Nephron progenitor cell (in vitro differentiated cells): ENCODE measurements around the gene STAC2.

Experiments
- DNase-seq: peaks from one replicate; pipeline ENCODE4 v3.0.0; 2021
- H3K27ac Mint-ChIP-seq: 2 replicates; pipeline ENCODE4 v1.8.0; 2021; ENCODE audit warnings: mild to moderate bottlenecking, moderate library complexity, mixed read lengths
- H3K27me3 Mint-ChIP-seq: 2 replicates; pipeline ENCODE4 v1.8.0; 2021; ENCODE audit warnings: mild to moderate bottlenecking, low read depth, mixed read lengths; ENCODE audit not compliant: poor library complexity
- H3K36me3 Mint-ChIP-seq: 2 replicates; pipeline ENCODE4 v1.8.0; 2021; ENCODE audit warnings: low read depth, mixed read lengths
- H3K4me1 Mint-ChIP-seq: 2 replicates; pipeline ENCODE4 v1.8.0; 2021; ENCODE audit warnings: mixed read lengths
- H3K4me3 Mint-ChIP-seq: 2 replicates; pipeline ENCODE4 v1.8.0; 2021; ENCODE audit warnings: mild to moderate bottlenecking, moderate library complexity, mixed read lengths
- H3K9me3 Mint-ChIP-seq: 2 replicates; pipeline ENCODE4 v1.8.0; 2021; ENCODE audit warnings: mild to moderate bottlenecking, moderate library complexity, mixed read lengths
- TF ChIP-seq, protein P1 (sequence below): fragments of 200-600 bp; sonication (generic); IDR thresholded peaks from 2 replicates; pipeline ENCODE4 v1.5.0; 2021; ENCODE audit warnings: antibody characterized with exemption

The STAC2 gene

DNA sequence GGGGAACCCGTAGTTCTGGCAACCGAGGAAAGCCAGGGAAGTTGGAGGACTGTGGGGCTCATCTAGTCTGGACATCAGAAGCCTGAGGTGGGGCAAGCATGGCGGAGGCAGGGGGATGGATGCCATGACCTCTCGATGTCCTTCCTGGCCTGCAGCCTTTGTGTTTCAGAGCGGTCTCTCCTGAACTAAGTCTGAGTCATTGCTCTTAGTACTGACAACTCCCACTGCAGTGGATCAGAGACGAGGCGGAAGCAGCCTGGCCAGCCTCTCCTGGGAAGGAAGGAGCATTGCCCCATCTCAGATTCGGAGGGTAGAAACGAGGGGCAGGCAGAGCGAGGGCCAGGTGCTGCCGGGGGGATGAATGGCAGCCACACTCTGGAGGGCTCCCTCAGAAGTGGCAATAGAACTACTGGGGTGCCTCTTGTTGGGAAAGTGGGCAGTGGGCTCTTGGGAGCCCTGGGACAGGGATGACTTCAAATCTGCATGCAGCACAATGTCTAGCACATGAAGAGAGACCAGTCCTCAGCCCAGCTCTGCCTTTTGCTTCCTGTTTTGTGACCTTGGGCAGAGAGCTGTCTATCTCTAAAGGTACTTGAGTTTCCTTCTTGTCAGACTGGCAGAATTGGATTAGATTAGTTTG lies 3.6 kb upstream of the STAC2 start:
- TF ChIP-seq, protein P1, sequence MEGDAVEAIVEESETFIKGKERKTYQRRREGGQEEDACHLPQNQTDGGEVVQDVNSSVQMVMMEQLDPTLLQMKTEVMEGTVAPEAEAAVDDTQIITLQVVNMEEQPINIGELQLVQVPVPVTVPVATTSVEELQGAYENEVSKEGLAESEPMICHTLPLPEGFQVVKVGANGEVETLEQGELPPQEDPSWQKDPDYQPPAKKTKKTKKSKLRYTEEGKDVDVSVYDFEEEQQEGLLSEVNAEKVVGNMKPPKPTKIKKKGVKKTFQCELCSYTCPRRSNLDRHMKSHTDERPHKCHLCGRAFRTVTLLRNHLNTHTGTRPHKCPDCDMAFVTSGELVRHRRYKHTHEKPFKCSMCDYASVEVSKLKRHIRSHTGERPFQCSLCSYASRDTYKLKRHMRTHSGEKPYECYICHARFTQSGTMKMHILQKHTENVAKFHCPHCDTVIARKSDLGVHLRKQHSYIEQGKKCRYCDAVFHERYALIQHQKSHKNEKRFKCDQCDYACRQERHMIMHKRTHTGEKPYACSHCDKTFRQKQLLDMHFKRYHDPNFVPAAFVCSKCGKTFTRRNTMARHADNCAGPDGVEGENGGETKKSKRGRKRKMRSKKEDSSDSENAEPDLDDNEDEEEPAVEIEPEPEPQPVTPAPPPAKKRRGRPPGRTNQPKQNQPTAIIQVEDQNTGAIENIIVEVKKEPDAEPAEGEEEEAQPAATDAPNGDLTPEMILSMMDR = no peak
- Mint-ChIP-seq H3K4me3 (peak overlapping the region; percentile 15), H3K36me3 (no peaks in the 10 kb centered on the region), H3K4me1 (peaks cover 67% of the 10 kb centered on the region), H3K27ac (no peak overlapping the region), H3K27me3 (peaks cover 28% of the 10 kb centered on the region), H3K9me3 (no peaks in the 10 kb centered on the region)
- no peak for DNase-seq

DNA sequence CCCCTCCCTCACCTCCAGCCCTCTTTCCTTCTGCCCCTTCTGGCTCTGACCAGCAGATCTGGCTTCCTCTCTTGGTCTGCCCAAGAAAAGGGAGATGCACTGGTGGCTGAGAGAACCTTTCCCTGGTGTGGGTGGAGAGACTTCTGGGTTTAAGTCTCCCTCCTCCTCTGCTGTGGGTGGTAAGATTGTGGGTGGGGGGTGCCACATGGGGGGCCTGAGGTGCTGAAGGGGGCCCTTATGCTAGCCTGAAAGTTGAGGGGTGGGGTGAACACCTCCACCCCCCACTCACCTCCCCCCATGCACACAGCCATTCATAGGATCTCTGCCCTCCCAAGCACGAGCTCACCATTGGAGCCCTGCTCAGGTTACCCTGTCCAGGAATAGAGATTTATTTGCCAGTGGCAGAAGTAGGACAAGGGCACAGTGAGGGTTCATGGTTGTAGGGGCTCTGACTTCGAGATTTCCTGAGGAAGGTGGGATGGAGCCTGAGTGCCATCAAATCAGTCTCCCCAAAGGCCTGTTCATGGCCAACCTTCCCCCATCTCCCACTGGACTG lies 1.7 kb upstream of the STAC2 start:
- Mint-ChIP-seq H3K36me3 (no peaks in the 10 kb centered on the region), H3K27me3 (peaks cover 47% of the 10 kb centered on the region), H3K9me3 (no peaks in the 10 kb centered on the region), H3K4me3 (peak overlapping the region; percentile 29), H3K4me1 (peaks cover 79% of the 10 kb centered on the region), H3K27ac (no peak overlapping the region)
- DNase-seq = no peak
- TF ChIP-seq, protein P1 = no peak

DNA sequence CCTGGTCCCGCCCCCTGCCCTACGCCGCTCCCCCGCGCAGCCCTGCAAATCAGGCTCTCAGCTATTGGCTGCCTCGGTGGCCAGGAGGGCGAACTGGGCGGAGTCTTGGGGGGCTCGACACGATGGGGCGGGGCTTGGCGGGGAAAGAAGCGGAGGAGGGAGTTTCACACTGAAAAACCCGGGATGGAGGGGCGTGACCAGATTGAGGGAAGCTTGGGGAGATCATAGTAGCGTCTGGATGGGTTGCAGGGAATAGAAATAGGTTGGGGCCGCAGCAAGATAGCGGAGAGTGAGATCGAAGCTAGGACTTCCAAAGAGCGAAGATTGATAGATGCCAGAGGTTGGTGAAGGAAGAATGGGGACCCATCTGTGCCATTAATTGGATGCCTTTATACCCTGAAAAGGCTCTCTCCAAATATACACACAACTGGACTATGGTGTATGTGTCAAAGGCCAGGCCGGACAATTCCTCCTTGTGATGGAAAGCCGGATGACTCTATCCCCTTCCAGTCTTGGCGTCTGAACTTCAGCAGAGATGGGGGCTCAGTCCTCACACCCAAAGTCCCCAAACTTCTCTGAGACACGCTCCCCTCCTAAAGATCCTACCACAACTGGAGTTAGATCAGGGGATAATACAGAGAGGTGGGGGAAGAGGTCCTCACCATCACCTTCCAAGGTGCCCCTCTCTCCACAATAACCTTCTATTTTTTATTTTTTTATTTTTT lies 376 bp upstream of the STAC2 start:
- no peaks in the 10 kb centered on the region for H3K9me3 Mint-ChIP-seq
- peak; percentile 99 for DNase-seq
- H3K27ac Mint-ChIP-seq = no peak overlapping the region
- TF ChIP-seq, protein P1 = no peak
- H3K4me3 Mint-ChIP-seq = peak overlapping the region; percentile 81
- H3K4me1 Mint-ChIP-seq = peaks cover 66% of the 10 kb centered on the region
- H3K36me3 Mint-ChIP-seq = no peaks in the 10 kb centered on the region
- H3K27me3 Mint-ChIP-seq = peaks cover 53% of the 10 kb centered on the region

DNA sequence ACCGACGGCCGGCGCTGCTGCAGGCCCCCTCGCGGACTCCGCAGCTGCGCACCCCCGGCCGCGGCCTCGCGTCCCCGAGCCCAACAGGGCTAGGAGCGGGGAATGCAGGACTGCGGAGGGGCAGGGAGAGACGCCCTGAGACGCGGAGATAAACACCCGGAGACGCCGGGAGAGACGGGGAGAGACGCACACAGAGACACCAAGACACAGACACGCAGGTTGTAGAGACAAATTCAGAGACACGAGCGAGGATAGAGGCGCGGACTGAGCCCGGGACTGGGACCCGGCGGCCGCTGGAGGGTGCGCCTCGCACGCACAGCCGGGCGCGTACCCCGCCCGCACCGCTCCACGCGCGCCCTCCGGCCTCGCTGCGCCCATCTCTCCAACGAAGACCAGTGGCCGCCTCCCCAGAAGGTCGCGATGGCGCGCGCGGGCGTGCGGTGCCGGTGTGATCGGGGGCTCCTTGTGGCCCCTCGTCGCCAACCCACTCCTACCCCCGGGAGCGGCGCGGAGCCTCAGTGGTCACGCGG lies 902 bp downstream of the STAC2 start:
- Mint-ChIP-seq H3K27me3 (peaks cover 61% of the 10 kb centered on the region), H3K4me3 (peak overlapping the region; percentile 88), H3K4me1 (peaks cover 58% of the 10 kb centered on the region), H3K36me3 (no peaks in the 10 kb centered on the region), H3K9me3 (no peaks in the 10 kb centered on the region), H3K27ac (no peak overlapping the region)
- TF ChIP-seq, protein P1 = no peak
- peak; percentile 52 for DNase-seq

DNA sequence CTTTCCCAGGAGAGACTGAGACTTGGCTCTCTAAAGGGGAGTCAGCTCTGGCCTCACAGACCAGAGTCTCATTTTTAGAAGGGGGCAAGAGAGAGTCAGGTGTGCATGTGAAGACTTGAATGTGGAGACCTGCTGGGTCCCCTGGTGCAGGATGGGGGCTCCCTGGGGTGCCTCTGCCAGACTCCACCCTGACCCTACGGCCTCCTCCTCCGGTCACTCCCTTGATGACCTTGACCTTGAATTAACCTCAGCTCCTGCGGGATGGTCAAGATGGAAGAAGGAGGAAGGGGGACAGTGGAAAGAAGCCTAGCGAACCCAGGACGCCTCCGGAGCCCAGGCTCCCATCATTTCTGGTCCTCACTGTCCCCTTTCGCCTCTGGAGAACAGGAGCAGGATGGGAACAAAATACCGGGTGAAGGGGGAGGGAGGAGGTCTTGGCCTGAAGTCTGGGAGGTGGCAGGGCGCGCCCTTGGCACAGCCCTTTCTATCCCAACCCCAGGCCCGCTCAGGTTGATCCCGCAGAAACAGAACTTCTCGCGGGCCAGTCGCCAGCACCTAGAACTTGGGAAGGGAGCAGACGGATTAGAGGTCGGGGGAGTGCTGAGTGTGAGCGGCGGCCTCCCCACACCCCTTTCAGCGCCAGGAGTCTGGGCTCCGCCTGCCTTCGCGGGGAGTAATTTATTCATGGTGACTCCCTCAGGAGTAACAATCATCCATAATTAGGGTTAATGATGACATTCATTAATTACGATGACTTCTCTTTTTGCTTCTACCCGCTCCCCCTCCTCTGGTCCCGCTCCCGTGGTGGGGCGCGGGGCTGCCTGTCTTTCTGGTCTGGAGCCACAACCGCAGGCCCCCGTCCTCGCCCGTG lies 1.6 kb downstream of the STAC2 start:
- Mint-ChIP-seq H3K36me3 (no peaks in the 10 kb centered on the region), H3K27me3 (peaks cover 68% of the 10 kb centered on the region), H3K4me1 (peaks cover 55% of the 10 kb centered on the region), H3K4me3 (peak overlapping the region; percentile 88), H3K9me3 (no peaks in the 10 kb centered on the region), H3K27ac (peak overlapping the region; percentile 11)
- no peak for DNase-seq
- TF ChIP-seq, protein P1 = no peak
